Frontal cortex (tissue), 4 donors: ENCODE measurements around the gene HMGB1. TPM values are rescaled to one million over a fixed set of nuclear protein-coding genes. Genes with fewer than 3 reads are reported as not detected.
A peak's percentile ranks its signal among the peaks of the same experiment; 100 is the strongest.

Experiments
- DNase-seq, 2 donors: peaks; one replicate each; pipeline ENCODE4 v3.0.0; 2012; ENCODE audit warnings: low spot score in 2 of 2
- FAIRE-seq: peaks from 2 replicates; lab custom pipeline; 2012; peaks lifted over from hg19 to GRCh38; lab: Jason Lieb, UNC
- total RNA-seq: library from RNA; depleted of rRNA; stranded (reverse); fragments of >200 nt; gene quantifications from one replicate; pipeline ENCODE4 v1.2.3, GENCODE V29; 2014
- donor health status: control.
- donor health status: control.
- donor health status: control.

HMGB1 gene
- total RNA-seq, 1 donor from 2014 or later = 199 TPM

DNA sequence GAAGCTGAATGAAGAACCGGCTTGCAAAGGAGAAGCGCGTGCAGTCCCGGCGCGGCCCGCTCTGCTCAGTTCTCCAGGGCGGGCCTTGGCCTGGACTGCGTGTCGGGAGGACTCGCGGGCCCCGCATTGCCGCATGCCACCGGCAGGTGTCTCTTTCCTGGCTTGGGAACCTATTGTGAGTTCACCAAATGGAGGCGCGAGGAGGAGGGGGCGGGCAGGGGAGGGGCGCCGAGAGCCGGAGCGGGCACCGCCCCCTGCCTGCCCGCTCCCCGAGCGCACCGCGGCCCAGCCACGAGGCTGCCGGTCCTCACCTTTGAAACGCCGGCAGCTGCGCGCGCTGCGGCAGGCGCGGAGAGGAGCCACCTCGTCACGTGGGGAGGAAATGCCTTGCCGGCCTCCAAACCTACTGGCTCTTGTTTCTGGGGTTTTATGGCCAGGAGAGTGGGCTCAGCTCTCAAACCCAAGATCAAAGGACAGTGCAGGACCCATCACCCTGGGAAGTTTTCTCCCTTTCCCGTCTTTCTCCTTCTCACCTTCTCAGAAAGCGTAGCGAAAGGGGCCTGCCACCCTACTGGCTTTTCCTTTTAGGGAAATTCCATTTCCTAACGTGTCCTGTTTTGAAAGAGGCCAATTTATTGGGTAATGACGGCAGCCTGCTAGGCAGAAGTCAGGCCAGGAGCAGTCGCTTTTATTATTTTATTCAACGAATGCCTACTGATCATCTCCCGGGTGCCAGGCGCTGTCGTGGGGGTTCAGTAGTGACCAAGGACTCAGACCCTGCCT lies 57.2 kb downstream of the HMGB1 start:
- DNase-seq = peak; percentile 82 to 88
- FAIRE-seq = no peak

DNA sequence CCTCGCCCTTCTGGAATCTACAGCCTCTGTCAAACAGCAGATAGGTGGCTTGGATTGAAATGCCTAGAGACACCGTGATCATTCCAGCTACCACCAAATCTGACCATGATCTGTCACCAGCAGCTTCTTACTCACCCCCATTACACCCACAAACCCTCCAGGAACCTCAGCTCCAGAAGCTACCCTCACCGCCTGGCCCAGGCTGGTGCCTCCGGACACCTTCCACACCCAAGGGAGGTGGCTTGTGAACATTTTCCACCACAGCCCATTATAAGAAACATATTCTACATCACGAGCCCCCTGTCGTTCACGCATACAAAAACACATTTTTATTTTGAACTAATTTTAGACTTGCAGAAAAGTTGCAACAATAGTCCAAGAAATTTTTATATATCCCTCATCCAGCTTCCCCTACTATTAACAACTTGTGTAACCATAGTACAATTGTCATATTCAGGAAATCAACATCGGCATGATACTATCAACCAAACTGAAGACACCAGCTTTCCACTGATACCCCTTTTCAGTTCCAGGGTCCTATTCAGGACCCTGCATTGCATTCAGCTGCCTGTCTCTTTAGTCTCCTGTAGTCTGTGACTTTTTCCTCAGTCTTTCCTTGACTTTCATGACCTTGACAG lies 58.8 kb downstream of the HMGB1 start:
- DNase-seq (no peak), FAIRE-seq (no peak)

Other genes starting within 250 kb of the HMGB1 start
- 51.4 TPM for gene KATNAL1, start 158.4 kb downstream of the HMGB1 start, total RNA-seq
- gene UBE2L5, start 43.4 kb downstream of the HMGB1 start, total RNA-seq = not detected
- gene USPL1, start 152.0 kb upstream of the HMGB1 start, total RNA-seq = 39.5 TPM